ENCODE data around the gene FBN2.

GRCh38 chr5:128512894-128513293 lies 25.2 kb downstream of the FBN2 start:
- TF ChIP-seq CTCF (conservative IDR thresholded peaks at IDR 0.05 in 1 of 2, IDR thresholded peaks at IDR 0.05 in 1 of 2; ENCODE audit: low read depth in 1 of 2, low read length in 2 of 2) (no peak), EZH2 (IDR thresholded peaks at IDR 0.05; ENCODE audit: low read length, missing control alignments) (no peak)

All from fibroblast of lung (primary cell).